ENCODE data around the gene TRAF1.

TRAF1 gene

GRCh38 chr9:120885958-120886357 lies 40.6 kb downstream of the TRAF1 start:
- no peak for DNase-seq

GRCh38 chr9:120885457-120885856 lies 41.1 kb downstream of the TRAF1 start:
- no peak for DNase-seq

- DNase-seq = no peak
These were observed 43.0 kb downstream of the TRAF1 start for GRCh38 chr9:120883608-120883996.

- no peak for DNase-seq
These were observed 43.5 kb downstream of the TRAF1 start for GRCh38 chr9:120882935-120883607.

- no peak for DNase-seq
These were observed 47.1 kb downstream of the TRAF1 start for GRCh38 chr9:120879446-120879845.

GRCh38 chr9:120878188-120879130 lies 48.1 kb downstream of the TRAF1 start:
- DNase-seq = no peak

- DNase-seq = peak; percentile 80
These were observed 49.1 kb downstream of the TRAF1 start for GRCh38 chr9:120877276-120878034.

- DNase-seq = no peak
These were observed 49.8 kb downstream of the TRAF1 start, which contains the start of gene PHF19 for GRCh38 chr9:120876842-120877240. Gene PHF19, minus strand, starts transcription at chr9:120877188. Its CDS starts 2,447 bp downstream, at chr9:120874741.

- peak; percentile 59 for DNase-seq
These were observed 50.4 kb downstream of the TRAF1 start for GRCh38 chr9:120875954-120876841.

GRCh38 chr9:120875643-120875953 lies 51.0 kb downstream of the TRAF1 start:
- DNase-seq = no peak

GRCh38 chr9:120875195-120875565 lies 51.4 kb downstream of the TRAF1 start:
- no peak for DNase-seq

GRCh38 chr9:120874226-120875194 lies 52.1 kb downstream of the TRAF1 start:
- DNase-seq = no peak

GRCh38 chr9:120873512-120873911 lies 53.1 kb downstream of the TRAF1 start:
- DNase-seq = no peak

GRCh38 chr9:120872791-120873502 lies 53.6 kb downstream of the TRAF1 start:
- DNase-seq = no peak

GRCh38 chr9:120870206-120870605 lies 56.4 kb downstream of the TRAF1 start:
- no peak for DNase-seq

GRCh38 chr9:120869726-120870125 lies 56.9 kb downstream of the TRAF1 start:
- DNase-seq = no peak

- DNase-seq = no peak
These were observed 57.3 kb downstream of the TRAF1 start for GRCh38 chr9:120869360-120869687.

GRCh38 chr9:120868676-120869359 lies 57.8 kb downstream of the TRAF1 start:
- peak; percentile 99 for DNase-seq

GRCh38 chr9:120868339-120868675 lies 58.3 kb downstream of the TRAF1 start:
- DNase-seq = no peak

GRCh38 chr9:120867676-120868338 lies 58.8 kb downstream of the TRAF1 start:
- no peak for DNase-seq
